Measurements from ENCODE around the gene KRTAP10-7.
"Not testable (repeated sequence)": the region's sequence is repeated elsewhere in the genome, so short reads cannot be mapped to it uniquely, and the experiment has no call there.

- TF ChIP-seq CTCF (IDR thresholded peaks at IDR 0.05 in 8 of 11, conservative IDR thresholded peaks at IDR 0.05 in 3 of 11); POLR2A (IDR thresholded peaks at IDR 0.05): not testable (repeated sequence)
Measured at GRCh38 chr21:44646366-44647221, 46.2 kb downstream of the KRTAP10-7 start, which contains the start of gene KRTAP10-11.
